ENCODE data around the gene LNPEP.

The LNPEP gene

DNA sequence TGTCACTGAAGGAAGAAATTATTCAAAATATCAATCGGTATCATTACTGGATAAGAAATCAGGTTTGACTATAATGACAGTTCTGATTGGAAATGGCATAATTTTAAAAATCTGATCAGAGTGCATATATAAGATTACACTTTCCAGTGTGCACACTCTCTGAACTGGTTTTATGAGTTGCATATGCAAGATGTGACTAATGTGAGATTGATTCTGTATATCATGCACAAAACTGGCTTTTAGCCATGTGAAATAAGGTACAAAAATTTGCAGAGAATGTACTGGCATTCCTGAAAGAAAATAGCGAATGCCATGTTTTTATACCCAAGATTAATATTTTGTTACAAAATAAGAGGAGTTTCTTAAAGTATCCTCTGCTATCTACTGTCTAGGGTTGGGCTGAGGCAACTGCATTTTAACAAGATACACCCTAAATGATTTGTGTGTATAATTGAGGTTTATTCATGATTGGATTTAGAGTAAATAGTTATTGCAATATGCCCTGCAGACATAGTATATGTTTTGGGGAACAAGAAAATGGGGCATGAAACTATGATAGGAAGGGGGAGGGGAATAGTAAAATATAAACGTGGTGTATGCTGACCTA lies 70.7 kb downstream of the LNPEP start:
- peak; percentile 9 for DNase-seq (ENCODE audit: low read depth)
- TF ChIP-seq, protein P1, sequence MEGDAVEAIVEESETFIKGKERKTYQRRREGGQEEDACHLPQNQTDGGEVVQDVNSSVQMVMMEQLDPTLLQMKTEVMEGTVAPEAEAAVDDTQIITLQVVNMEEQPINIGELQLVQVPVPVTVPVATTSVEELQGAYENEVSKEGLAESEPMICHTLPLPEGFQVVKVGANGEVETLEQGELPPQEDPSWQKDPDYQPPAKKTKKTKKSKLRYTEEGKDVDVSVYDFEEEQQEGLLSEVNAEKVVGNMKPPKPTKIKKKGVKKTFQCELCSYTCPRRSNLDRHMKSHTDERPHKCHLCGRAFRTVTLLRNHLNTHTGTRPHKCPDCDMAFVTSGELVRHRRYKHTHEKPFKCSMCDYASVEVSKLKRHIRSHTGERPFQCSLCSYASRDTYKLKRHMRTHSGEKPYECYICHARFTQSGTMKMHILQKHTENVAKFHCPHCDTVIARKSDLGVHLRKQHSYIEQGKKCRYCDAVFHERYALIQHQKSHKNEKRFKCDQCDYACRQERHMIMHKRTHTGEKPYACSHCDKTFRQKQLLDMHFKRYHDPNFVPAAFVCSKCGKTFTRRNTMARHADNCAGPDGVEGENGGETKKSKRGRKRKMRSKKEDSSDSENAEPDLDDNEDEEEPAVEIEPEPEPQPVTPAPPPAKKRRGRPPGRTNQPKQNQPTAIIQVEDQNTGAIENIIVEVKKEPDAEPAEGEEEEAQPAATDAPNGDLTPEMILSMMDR (IDR thresholded peaks at IDR 0.05; ENCODE audit: insufficient read depth, low read depth, low read length, missing control alignments), result no peak

DNA sequence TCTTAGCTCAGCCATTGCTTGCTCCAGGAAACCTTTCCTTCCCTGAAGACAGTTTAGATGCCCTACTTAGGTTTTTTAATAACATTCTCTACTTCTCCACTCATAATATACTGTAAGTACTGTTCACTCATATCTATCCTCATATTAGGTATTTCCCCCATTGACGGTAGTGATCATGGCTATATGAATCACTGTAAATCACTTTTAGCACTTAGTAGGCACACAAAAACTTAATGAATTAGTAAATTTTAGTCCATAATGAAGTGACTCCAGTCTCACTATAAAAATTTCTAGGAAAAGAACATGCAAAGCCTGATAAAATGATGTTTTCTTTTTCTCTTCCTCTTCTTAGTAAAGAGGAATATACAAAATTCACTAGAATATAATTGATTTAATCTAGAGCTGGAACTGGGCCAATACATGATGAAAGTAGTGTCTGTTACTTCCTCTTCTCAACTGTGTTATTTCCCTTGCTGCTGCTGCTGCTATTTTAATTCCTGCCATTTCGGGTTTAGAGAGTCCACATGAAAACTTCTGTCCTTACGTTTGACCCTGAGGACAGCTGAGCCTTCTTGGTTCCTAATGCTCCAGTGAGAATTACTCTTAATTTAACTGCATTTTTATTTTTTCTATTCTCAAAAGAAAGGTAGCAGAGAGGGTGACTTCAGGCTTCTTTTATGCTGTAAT lies 73.5 kb downstream of the LNPEP start:
- DNase-seq (ENCODE audit: low read depth), result peak; percentile 14
- H3K4me3 ChIP-seq (ENCODE audit: low read length), result no peak overlapping the region

More for the DNA sequence above, 70.7 kb downstream of the LNPEP start:
- H3K4me3 ChIP-seq (ENCODE audit: low read length), result no peak overlapping the region

DNA sequence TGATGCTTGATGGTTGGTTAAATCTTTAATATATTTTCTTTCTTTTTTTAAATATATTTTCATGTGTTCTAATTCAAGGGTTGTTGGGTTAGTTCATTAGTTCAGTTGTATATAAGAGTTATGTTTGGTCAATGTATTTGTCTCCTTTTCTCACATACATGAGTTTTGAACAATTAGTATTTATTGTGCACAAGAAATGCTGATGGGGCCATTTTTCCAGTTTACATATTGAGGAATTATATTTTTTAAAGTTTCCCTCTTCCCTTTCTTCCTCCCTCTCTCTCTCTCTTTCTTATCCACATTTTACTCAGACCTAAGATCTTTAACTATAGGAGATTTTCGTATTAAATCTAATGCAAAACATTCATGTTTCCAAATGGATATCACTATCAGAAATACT lies 74.0 kb downstream of the LNPEP start:
- TF ChIP-seq, protein P1 (IDR thresholded peaks at IDR 0.05; ENCODE audit: insufficient read depth, low read depth, low read length, missing control alignments), result no peak
- no peak overlapping the region for H3K4me3 ChIP-seq (ENCODE audit: low read length)
- DNase-seq (ENCODE audit: low read depth), result no peak

More for the DNA sequence above, 73.5 kb downstream of the LNPEP start:
- TF ChIP-seq, protein P1 (IDR thresholded peaks at IDR 0.05; ENCODE audit: insufficient read depth, low read depth, low read length, missing control alignments), result no peak

DNA sequence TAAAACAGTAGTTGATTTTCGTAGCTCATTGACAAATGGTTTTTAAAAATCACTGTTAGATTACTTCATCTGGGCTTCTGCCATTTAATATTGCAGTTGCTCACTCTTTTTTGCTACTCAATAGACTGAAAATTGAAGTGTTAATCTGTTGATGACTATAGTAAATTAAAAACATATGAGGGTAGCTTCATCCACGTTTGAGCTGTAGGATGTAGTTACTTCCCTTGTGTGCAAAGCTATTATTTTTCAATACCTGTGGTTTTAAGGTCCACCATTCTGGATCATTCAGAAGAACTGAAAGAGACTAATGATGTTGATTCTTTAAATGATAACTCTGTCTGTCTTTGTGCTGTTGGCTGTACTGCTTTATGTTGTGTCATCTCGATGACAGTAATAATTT lies 74.7 kb downstream of the LNPEP start:
- H3K4me3 ChIP-seq (ENCODE audit: low read length), result no peak overlapping the region
- DNase-seq (ENCODE audit: low read depth), result no peak
- TF ChIP-seq, protein P1 (IDR thresholded peaks at IDR 0.05; ENCODE audit: insufficient read depth, low read depth, low read length, missing control alignments), result no peak

DNA sequence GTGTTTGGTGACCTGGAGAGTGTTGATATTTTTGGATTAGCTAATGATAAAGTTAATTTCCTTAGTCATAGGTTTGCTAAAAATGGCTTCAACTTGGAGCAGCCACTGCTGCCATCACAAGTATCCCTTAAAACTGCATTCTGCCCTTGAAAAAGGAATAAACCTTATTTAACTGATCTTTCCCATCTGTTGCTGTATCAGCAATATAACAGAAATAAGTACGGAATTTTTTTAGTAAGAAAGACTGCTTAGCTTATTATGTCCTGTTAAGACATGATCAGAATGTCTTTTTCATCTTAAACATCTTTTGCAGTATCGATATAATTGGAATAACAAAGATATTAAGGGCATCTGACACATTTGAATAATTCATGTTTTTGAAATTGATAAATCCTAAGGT lies 75.7 kb downstream of the LNPEP start:
- DNase-seq (ENCODE audit: low read depth), result no peak
- TF ChIP-seq, protein P1 (IDR thresholded peaks at IDR 0.05; ENCODE audit: insufficient read depth, low read depth, low read length, missing control alignments), result no peak

DNA sequence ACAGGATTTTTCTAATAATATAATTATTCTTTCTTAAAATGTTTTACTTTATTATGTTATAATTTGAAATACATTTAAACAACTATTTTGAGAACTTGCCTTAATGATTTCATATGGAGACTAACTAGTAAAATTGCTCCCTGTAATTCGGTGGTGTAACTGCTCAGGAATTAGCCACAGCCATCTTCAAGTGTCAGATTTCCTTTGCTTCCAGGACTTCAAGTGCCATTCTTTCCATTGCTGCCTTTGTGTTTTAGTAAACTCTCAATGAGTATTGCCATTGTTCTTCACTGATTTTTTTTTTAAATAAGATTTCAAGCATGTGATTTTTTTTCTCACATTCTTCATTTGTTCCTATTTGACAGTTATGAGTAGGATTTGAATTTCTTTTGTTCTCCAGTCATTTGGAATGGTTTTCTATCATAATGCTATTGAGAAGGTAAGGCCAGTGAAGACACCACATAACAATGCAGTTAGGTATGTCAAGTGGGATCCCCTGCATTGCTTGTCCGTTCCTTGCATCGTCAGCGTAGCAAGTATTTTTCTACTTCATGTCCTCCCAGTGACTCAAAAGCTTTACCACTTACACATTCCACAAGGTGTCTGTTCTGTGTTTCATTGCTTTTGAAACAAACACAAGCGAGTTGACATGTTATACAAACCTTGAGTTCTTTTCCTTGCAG lies 83.7 kb downstream of the LNPEP start:
- peak; percentile 7 for DNase-seq (ENCODE audit: low read depth)
- no peak overlapping the region for H3K4me3 ChIP-seq (ENCODE audit: low read length)
- TF ChIP-seq, protein P1 (IDR thresholded peaks at IDR 0.05; ENCODE audit: insufficient read depth, low read depth, low read length, missing control alignments), result no peak

More for the DNA sequence above, 75.7 kb downstream of the LNPEP start:
- no peak overlapping the region for H3K4me3 ChIP-seq (ENCODE audit: low read length)

Measured in epithelial cell of esophagus (primary cell).